Cardiac fibroblast (primary cell): ENCODE results near the gene LRMDA.

Source experiments
- DNase-seq, 2 donors: peaks; one replicate each; pipeline versions ENCODE4 v3.0.0 to v3.0.0-alpha.2; 2010; ENCODE audit warnings: low read depth in 2 of 2
- H3K4me3 ChIP-seq, 2 donors: replicated peaks in 1 of 2; 1 replicate in 1 of 2; 2 replicates in 1 of 2; pipeline ENCODE4 v1.5.1; 2011; ENCODE audit warnings: low read depth in 2 of 2, low read length in 2 of 2, mild to moderate bottlenecking in 2 of 2, moderate library complexity in 1 of 2
- CTCF ChIP-seq: IDR thresholded peaks from one replicate; pipeline ENCODE4 v1.5.1; 2011; ENCODE audit warnings: low read depth, mild to moderate bottlenecking, low read length, inconsistent platforms

LRMDA gene

GRCh38 chr10:75926763-75927162, 495.3 kb downstream of the LRMDA start:
- DNase-seq = no peak
- TF ChIP-seq CTCF = no peak
- H3K4me3 ChIP-seq = no peak overlapping the region

GRCh38 chr10:75928231-75928630, 496.8 kb downstream of the LRMDA start:
- TF ChIP-seq CTCF = no peak
- no peak overlapping the region for H3K4me3 ChIP-seq
- no peak for DNase-seq

GRCh38 chr10:75929630-75930161, 498.3 kb downstream of the LRMDA start:
- DNase-seq = no peak
- no peak overlapping the region for H3K4me3 ChIP-seq
- no peak for TF ChIP-seq CTCF

- DNase-seq = no peak
- no peak for TF ChIP-seq CTCF
- H3K4me3 ChIP-seq = no peak overlapping the region
Observed at GRCh38 chr10:75932921-75933320, 501.5 kb downstream of the LRMDA start.

GRCh38 chr10:75935240-75935639, 503.8 kb downstream of the LRMDA start:
- no peak for TF ChIP-seq CTCF

GRCh38 chr10:75935650-75936400, 504.4 kb downstream of the LRMDA start:
- TF ChIP-seq CTCF = no peak
- DNase-seq = no peak
- H3K4me3 ChIP-seq = no peak overlapping the region

More at GRCh38 chr10:75935240-75935639, 503.8 kb downstream of the LRMDA start:
- H3K4me3 ChIP-seq = no peak overlapping the region
- DNase-seq = no peak

- no peak for TF ChIP-seq CTCF
- H3K4me3 ChIP-seq = no peak overlapping the region
- DNase-seq = no peak
Observed at GRCh38 chr10:75936841-75937240, 505.4 kb downstream of the LRMDA start.
